Measurements from ENCODE around the gene NDUFS4.
"Not testable (repeated sequence)": the region's sequence is repeated elsewhere in the genome, so short reads cannot be mapped to it uniquely, and the experiment has no call there.

Gene NDUFS4

DNA sequence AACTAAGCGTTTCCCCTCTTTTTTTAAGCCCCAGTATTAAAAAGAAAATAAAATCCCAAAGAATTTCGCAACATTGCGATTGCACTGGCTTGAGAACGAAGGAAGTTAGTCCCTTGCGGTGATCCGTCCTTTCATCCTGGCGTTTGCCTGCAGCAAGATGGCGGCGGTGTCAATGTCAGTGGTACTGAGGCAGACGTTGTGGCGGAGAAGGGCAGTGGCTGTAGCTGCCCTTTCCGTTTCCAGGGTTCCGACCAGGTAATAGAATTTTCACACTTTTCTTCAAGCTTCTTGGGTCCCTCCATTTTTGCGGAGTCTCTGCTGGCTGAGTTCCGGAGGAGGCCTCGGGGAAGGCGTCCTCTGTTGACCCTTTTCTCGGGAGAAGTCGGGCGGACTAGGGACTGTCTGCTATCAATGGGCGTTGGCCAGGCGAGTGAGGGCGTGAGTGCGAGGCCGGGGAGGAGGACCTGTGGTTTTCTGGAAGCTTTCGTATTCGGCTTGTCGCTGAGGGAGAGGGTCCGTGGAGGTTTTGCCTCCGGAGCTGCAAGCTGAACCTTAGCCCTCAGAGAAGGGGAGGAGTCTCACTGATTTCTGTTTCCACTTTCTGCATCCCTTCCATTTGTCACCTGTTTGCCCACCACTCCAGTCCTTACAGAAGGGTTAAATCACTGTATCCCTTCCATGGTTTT lies at the start of gene NDUFS4:
TSS of gene NDUFS4 (plus strand) at position 134 of the 686 bp plus-strand sequence. CDS start at position 158, 24 bp downstream.
- DNase-seq (ENCODE audit: low read depth) = peak; percentile 83
- peak within 1 kb of the TSS; percentile 88 for H3K4me3 ChIP-seq (ENCODE audit: low read depth, low read length)
- no peak for TF ChIP-seq CTCF (IDR thresholded peaks at IDR 0.05; ENCODE audit: low read depth, low read length, missing control alignments)

- TF ChIP-seq CTCF (IDR thresholded peaks at IDR 0.05; ENCODE audit: low read depth, low read length, missing control alignments) = no peak
- no peak overlapping the region for H3K4me3 ChIP-seq (ENCODE audit: low read depth, low read length)
These were observed 47.9 kb upstream of the NDUFS4 start for GRCh38 chr5:53512539-53512938.

GRCh38 chr5:53515988-53516387 lies 44.5 kb upstream of the NDUFS4 start:
- H3K4me3 ChIP-seq (ENCODE audit: low read depth, low read length) = no peak overlapping the region
- no peak for TF ChIP-seq CTCF (IDR thresholded peaks at IDR 0.05; ENCODE audit: low read depth, low read length, missing control alignments)
- no peak for DNase-seq (ENCODE audit: low read depth)

More at GRCh38 chr5:53512539-53512938, 47.9 kb upstream of the NDUFS4 start:
- DNase-seq (ENCODE audit: low read depth) = no peak

GRCh38 chr5:53520813-53521212 lies 39.6 kb upstream of the NDUFS4 start:
- no peak for DNase-seq (ENCODE audit: low read depth)
- no peak overlapping the region for H3K4me3 ChIP-seq (ENCODE audit: low read depth, low read length)
- TF ChIP-seq CTCF (IDR thresholded peaks at IDR 0.05; ENCODE audit: low read depth, low read length, missing control alignments) = no peak

DNA sequence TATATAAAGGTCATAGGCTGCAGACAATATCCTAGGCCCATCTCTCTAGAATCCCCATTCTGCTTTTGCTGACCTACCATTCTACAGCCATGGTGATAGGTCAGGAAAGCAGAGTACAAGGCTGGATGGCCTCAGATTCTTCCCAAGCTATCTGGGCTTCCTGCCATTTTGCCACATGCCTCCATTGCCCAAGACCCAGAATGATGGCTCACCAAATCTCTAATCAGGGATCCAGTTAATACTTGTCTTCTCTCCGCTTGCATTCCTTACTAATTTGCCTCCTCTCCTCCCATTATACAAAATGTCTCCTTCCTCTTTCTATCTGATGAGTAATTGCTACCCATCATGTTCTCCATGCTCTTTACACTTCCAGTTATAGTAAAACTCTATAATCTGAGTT lies 22.7 kb upstream of the NDUFS4 start:
- no peak for DNase-seq (ENCODE audit: low read depth)
- H3K4me3 ChIP-seq (ENCODE audit: low read depth, low read length) = no peak overlapping the region
- TF ChIP-seq CTCF (IDR thresholded peaks at IDR 0.05; ENCODE audit: low read depth, low read length, missing control alignments) = no peak

DNA sequence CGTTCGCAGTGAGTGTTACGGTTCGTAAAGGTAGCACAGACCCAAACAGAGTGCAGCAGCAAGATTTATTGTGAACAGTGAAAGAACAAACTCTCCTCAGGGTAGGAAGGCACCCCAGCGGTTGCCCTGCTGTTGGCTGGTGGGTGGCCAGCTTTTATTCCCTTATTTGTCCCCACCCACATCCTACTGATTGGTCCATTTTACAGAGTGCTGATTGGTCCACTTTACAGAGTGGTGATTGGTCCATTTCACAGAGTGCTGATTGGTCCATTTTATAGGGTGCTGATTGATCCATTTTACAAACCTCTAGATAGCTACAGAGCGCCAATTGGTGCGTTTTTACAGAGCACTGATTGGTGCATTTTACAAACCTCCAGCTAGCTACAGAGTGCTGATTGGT lies 19.7 kb upstream of the NDUFS4 start:
- DNase-seq (ENCODE audit: low read depth); H3K4me3 ChIP-seq (ENCODE audit: low read depth, low read length): not testable (repeated sequence)

- no peak for TF ChIP-seq CTCF (IDR thresholded peaks at IDR 0.05; ENCODE audit: low read depth, low read length, missing control alignments)
- no peak for DNase-seq (ENCODE audit: low read depth)
- no peak overlapping the region for H3K4me3 ChIP-seq (ENCODE audit: low read depth, low read length)
These were observed 18.6 kb upstream of the NDUFS4 start for GRCh38 chr5:53541859-53542258.

Data from GM12864 (cell line).